Measurements from ENCODE around the gene SLC25A40.

Gene SLC25A40

GRCh38 chr7:87853237-87853864 is 22.8 kb downstream of the SLC25A40 start (continued):
- TF ChIP-seq PATZ1 (CRISPR knock-in tag; IDR thresholded peaks at IDR 0.05; ENCODE audit: borderline replicate concordance) (no peak), ZNF565 (CRISPR knock-in tag; conservative IDR thresholded peaks at IDR 0.05; ENCODE audit: low read depth) (no peak), ISL1 (CRISPR knock-in tag; IDR thresholded peaks at IDR 0.05) (no peak), RARB (CRISPR knock-in tag; IDR thresholded peaks at IDR 0.05) (no peak), SNAI2 (CRISPR knock-in tag; IDR thresholded peaks at IDR 0.05) (no peak), TOX (CRISPR knock-in tag; IDR thresholded peaks at IDR 0.05; ENCODE audit: borderline replicate concordance) (no peak)

- TF ChIP-seq TSHZ2 (CRISPR knock-in tag; IDR thresholded peaks at IDR 0.05) (no peak), TOX (CRISPR knock-in tag; IDR thresholded peaks at IDR 0.05; ENCODE audit: borderline replicate concordance) (no peak), PPARA (CRISPR knock-in tag; IDR thresholded peaks at IDR 0.05; ENCODE audit: borderline replicate concordance) (no peak), ZFP3 (CRISPR knock-in tag; IDR thresholded peaks at IDR 0.05) (no peak), GLIS3 (CRISPR knock-in tag; IDR thresholded peaks at IDR 0.05) (no peak)
- no peak for ATAC-seq
These were observed 23.9 kb downstream of the SLC25A40 start for GRCh38 chr7:87852306-87852705.

GRCh38 chr7:87850836-87851593 is 25.1 kb downstream of the SLC25A40 start:
- peak; percentile 32; the same call in 1 of the 3 replicates for ATAC-seq
- no peak for TF ChIP-seq TCF4 (CRISPR knock-in tag; IDR thresholded peaks at IDR 0.05; ENCODE audit: borderline replicate concordance)
- TF ChIP-seq SNAI2 (CRISPR knock-in tag; IDR thresholded peaks at IDR 0.05) = no peak
- no peak for TF ChIP-seq ARNTL (CRISPR knock-in tag; IDR thresholded peaks at IDR 0.05; ENCODE audit: borderline replicate concordance, low read depth)
- TF ChIP-seq RARB (CRISPR knock-in tag; IDR thresholded peaks at IDR 0.05) = no peak
- TF ChIP-seq ISL1 (CRISPR knock-in tag; IDR thresholded peaks at IDR 0.05) = no peak
- TF ChIP-seq BACH2 (CRISPR knock-in tag; IDR thresholded peaks at IDR 0.05; ENCODE audit: borderline replicate concordance) = no peak
- TF ChIP-seq ZFP30 (CRISPR knock-in tag; IDR thresholded peaks at IDR 0.05) = no peak
- no peak for TF ChIP-seq PATZ1 (CRISPR knock-in tag; IDR thresholded peaks at IDR 0.05; ENCODE audit: borderline replicate concordance)
- no peak for TF ChIP-seq POU6F1 (CRISPR knock-in tag; IDR thresholded peaks at IDR 0.05; ENCODE audit: borderline replicate concordance, low read depth)
- no peak for TF ChIP-seq CSDC2 (CRISPR knock-in tag; IDR thresholded peaks at IDR 0.05)
- no peak for TF ChIP-seq GLIS3 (CRISPR knock-in tag; IDR thresholded peaks at IDR 0.05)
- no peak for TF ChIP-seq OSR1 (CRISPR knock-in tag; IDR thresholded peaks at IDR 0.05)
- no peak for TF ChIP-seq CSRNP3 (CRISPR knock-in tag; IDR thresholded peaks at IDR 0.05)
- no peak for TF ChIP-seq ZFP3 (CRISPR knock-in tag; IDR thresholded peaks at IDR 0.05)
- TF ChIP-seq PPARA (CRISPR knock-in tag; IDR thresholded peaks at IDR 0.05; ENCODE audit: borderline replicate concordance) = no peak

Data from SK-N-SH treated with all-trans-retinoic acid at 6 μM for 48 hours (cell line).